Hippocampal formation (tissue), 2 donors: ENCODE data around the gene ECHS1.
"Not testable (repeated sequence)": the region's sequence is repeated elsewhere in the genome, so short reads cannot be mapped to it uniquely, and the experiment has no call there.

ENCODE experiments used
- DNase-seq, 2 donors: peaks; one replicate each; lab custom pipeline; 2025; lab: John Stamatoyannopoulos, UW

ECHS1 gene

DNA sequence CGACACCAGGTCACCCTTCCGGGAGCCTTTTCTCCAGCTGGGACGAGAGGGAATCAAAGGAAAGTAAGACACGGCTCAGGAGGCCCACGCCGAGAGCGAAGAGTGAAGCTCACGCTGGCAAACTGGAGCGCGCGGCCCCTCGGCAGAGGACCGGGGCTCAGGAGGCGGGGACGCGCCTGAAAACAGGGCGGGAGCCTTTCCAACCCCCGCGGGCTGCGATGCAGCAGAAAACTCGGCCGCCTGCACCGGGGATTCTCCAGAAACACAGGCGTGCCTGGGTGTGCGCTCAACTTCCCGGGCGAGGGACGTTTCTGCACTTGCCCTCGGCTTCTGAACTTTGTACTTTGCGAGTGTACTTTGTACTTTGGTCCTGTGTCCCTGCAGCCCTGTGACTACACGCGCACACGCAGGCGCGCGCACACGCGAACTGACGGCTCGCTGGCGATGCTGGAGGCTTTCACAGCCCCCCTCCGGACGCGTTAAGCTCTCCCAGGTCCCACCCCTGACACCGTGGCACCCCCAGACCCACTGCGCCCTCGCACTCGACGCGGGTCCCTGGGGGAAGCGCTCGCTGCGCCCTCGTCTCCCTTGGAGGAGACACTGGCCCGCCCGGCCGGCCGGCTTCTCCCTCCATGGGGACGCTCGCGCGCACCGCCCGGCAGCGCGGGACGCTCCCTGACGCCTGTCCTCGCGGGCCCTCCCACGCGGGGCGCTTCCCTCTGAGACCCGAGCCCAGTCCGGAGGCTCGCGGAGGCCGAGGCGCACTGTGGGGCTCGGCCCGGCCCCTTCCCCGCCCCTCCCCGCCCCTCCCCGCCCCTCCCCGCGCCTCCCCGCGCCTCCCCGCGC lies 5.3 kb upstream of the ECHS1 start:
- peak; percentile 45 to 58 for DNase-seq

- no peak for DNase-seq
These were observed 4.7 kb upstream of the ECHS1 start for GRCh38 chr10:133377818-133378250.

DNA sequence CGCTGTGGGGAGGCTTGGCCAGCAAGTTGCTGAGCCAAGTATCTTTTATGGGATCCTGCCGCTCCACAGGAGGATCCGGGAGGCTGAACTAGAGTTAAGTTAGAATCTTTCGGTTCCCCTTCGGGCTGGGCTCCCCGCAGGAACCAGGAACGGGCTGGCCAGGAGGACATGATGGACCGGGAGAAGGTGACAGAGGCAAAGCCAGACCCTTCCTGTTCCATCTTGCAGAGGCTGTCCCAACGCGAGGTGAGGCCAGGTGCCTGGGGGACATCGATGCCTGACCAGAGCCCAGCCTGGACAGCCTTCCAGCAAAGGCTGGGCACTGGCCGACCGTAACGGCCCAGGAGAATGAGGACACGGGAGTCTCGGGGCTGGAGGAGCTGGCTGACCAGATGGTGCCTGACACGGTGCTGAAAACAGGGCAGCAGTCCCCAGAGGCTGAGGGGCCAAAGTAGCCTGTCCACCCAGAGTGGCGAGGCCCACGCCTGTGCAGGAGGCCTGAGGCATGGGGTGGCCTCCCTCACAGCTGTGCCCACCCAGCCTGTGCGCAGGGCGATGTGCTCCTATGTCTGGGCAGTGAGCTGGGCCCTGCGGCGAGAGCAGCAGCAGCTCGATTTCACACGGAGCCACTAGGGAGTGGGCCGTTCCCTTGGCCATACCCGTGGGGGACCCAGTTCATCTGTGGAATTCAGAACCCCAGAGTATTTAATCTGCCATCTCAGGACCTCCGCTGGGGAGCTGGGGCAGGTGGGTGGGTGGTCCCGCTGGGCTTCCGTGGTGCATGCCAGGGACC lies 4.1 kb upstream of the ECHS1 start:
- DNase-seq, result no peak

DNA sequence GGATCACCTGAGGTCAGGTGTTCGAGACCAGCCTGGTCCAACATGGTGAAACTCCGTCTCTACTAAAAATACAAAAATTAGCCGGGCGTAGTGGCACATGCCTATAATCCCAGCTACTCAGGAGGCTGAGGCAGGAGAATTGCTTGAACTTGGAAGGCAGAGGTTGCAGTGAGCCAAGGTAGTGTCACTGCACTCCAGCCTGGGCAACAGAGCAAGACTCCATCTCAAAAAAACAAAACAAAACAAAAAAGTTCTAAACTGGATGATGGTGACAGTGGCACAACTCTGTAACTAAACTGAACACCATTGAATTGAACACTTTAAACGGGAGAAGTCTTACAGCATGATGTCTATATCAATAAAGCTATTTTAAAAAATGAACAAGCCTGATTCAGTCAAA lies 3.0 kb upstream of the ECHS1 start:
- DNase-seq, result not testable (repeated sequence)

- DNase-seq, result peak in 1 of 2 donors; percentile 19
These were observed 2.4 kb upstream of the ECHS1 start for GRCh38 chr10:133375357-133376115.

- DNase-seq, result no peak
These were observed 647 bp downstream of the ECHS1 start for GRCh38 chr10:133372507-133372906.

GRCh38 chr10:133370030-133370786 lies 2.9 kb downstream of the ECHS1 start:
- DNase-seq, result no peak

DNA sequence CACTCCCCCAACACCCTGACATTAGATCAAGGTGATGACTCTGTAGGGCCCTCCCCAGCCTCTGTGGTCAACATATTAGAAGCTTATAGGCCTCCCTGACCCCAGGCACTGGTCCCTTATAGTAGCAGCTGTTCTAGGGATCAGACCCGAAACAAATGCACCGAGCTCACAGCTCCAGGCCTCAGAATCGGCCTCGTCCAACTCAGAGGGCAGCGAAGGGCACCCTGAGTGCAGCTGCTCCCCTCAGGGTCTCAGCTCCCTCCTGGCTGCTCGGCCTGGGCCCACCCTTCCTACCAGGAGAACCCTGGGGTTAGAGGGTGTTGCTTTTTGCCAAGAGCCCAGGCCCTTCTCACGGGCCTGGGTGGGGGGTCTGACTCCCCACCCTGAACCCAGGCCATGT lies 5.0 kb downstream of the ECHS1 start:
- no peak for DNase-seq

DNA sequence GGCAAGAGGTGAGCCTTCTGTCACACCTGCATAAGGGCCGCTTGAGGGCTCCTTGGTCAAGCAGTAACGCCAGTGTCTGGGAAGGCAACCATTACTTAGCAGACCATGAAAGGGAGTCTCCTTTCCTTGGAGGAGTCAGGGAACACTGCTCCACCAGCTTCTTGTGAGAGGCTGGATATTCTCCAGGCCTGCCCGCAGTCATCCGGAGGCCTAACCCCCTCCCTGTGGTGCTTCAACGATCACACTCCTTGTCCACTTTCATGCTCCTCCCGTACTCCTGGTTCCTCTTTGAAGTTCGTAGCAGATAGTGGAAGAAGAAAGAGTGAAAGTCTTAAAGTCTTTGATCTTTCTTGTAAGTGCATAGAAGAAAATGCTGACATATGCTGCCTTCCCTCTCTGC lies 5.7 kb downstream of the ECHS1 start:
- not testable (repeated sequence) for DNase-seq

DNA sequence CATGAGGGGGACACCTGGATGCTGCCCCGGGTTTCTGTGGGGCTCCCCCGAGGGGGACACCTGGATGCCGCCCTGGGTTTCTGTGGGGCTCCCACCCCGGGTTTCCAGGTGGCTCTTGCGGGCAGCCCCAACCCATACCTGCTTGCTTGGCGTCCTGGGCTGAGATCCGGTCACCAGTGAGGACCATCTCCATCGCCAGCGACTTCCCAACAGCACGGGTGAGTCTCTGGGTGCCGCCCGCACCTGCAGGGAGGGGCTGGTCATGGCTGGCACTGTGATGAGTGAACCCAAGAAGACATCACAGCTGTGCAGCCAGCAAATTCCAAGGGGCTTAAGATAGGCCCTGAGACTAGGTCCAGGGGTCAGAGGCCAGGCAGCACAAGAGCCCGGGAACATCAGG lies 6.4 kb downstream of the ECHS1 start:
- DNase-seq, result no peak

DNA sequence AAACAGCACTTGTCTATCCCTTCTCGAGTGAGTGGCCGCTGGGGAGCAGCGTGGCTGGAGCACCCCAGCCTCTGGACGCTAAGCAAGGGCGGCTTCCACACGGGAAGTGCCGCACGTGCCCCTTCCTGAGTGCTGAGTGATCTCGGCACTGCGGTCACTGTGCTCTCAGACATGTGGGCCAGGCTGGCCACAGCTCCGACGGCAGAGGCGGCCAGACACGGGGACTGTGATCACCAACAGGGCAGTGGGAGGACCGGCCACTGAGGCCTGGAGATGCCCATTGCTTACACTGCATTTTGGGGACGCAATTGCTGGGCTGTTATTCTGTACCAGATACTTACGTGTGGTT lies 7.0 kb downstream of the ECHS1 start:
- DNase-seq, result no peak

DNA sequence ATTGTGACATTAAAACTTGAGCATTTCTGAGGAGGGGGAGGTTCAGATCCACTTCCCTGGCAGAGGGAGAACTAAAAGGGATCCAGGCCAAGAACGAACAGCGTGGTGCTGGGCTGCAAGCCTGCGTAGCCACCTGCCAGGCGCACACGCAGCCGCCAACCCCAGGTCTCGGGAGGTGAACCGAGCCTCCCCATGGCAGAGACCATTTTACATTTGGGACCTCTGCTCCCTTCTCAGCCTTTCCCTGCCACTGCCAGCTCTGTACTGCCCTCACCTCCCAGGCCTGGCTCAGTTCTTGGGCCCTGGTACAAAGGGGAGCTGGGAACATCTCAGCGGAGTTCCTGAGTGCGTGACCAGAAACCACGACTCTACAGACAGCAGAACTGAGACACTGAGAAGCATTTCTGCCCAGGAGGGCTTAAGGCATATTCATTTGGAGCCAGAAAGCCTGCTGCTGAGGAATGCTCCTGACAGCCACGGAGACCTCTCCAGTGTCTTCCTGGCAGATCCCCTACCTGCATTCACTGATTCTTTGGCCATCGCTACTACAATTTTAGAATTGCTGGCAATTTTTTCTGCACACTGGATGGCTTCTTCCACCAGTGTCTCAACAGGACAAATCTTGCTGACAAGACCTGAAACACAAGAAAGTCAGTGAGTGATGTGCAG lies 7.6 kb downstream of the ECHS1 start:
- no peak for DNase-seq

DNA sequence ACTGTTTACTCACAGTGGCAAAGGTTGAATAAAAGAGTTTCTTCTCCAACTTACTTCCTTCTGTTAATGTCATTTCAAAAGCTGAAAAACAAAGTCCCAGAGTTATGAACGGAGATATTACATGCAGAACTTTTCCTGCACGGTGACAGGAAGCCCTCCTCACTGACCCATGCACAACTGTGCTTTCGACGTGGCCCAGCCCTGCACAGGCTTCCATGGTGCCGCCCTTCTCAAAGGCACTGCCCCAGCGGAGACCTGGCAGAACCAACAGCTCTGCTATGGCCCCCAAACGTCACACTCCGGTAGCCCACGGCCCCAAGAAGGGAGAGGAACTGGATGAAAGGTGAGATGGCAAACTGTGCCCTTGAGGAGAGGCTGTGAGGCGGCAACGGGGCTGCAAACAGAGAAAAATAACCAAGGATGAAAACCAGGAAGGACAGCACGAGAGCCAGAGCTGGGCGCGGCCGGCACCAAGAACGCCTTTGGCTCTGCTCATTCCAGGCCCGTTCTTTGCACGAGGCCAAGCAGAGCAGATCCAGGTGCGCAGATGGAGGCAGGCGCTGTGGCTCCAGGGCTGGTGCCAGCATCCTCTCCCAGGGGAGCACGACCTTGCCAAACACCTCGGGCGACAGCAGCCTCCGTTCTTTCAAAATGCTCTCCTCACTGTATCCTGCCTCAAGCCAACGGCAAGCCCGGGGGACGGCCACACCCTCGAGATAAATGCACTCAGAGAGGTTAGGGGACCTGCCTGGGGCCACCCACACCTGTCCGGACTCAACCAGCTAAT lies 8.3 kb downstream of the ECHS1 start:
- DNase-seq, result no peak

DNA sequence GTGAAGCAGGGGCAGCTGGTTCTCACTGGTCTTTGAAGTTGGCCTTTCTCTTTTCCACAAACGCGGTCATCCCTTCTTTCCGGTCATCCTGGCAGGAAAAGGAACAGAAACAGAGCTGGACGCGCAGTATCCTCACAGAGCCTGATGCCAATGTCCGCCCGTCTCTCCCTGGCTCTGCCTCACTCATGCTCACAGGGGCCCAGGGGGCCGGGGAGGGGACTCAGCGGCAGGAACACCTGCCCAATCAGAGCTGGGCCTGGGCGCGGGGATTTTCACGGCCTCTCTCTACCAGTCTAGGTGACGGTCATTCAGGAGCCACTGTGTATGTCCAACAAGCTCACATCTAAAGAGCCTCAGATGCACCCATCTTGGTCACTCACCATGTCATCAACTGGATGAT lies 10.3 kb downstream of the ECHS1 start:
- DNase-seq, result no peak

DNA sequence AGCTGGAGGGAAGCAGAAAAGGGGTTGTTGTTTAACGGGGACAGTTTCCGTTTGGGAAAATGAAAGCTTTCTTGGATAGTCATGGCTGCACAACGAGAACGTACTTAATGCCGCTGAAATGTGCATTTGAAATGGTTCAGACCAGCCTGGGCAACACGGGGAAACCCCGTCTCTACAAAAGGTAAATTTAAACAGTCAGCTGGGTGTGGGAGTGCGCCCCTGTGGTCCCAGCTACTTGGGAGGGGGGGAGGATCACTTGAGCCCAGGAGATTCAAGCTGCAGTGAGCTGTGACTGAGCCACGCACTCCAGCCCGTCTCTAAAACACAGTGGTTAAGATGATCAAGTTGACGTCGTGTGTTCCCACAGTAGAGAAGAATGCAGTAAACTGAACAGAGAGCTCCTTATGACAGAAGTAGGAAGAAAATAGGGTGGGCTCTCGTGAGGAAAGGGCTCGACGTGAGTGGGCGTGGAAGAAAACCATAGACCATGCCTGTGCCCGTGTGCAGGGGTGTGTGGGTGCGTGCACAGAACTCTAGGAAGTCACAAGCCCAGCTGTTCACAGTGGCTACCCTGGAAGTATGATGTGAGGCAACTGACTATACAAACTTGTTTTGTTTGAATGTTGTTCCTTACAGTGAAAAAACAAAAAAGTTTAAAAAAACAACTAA lies 11.2 kb downstream of the ECHS1 start:
- no peak for DNase-seq

GRCh38 chr10:133361227-133361626 lies 11.9 kb downstream of the ECHS1 start:
- DNase-seq, result no peak

GRCh38 chr10:133359972-133360610 lies 13.1 kb downstream of the ECHS1 start:
- DNase-seq, result no peak

DNA sequence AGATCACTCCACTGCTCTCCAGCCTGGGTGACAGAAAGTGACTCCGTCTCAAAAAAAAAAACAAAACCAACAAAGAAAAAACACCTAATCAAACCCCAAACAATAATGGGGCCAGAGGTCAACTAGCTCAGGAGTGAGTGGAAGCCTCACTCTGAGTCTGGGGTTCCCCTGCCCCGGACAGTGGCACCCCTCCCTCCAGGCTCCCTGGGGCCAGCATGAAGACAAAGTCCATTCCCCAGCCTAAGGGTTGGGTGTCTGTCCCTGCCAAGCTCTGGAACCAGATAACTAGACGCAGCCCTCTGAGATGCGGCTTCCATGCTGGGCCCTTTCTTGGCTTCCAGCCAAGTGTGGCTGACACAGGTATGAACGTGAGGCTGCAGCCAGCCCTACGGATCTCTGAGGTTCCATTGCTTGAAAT lies 13.6 kb downstream of the ECHS1 start:
- DNase-seq, result no peak

DNA sequence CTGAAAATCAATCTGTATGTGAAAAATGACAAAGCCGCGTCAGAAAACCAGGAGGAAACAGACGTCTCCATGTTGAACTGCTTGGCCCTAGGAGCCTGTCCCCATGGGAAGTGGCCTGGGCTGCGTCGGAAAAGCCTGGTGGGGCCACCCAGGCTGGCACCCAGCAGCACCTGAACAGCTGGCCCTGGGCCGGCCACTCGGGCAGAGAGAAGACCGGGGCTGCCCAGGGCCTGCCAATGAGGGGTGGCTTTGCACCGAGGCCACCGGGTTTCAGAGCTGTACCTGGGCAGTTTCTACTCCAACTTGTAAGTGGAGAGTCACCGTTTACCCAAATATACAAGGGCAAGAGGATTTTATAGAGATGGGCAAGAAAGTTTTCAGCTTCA lies 14.2 kb downstream of the ECHS1 start:
- no peak for DNase-seq
